HepG2 (cell line): ENCODE data around the gene NPPA. TPM values are rescaled to one million over a fixed set of nuclear protein-coding genes. Genes with fewer than 3 reads are reported as not detected.
"Not testable (repeated sequence)": the region's sequence is repeated elsewhere in the genome, so short reads cannot be mapped to it uniquely, and the experiment has no call there.

Experiments used
- ATAC-seq: fragments of 200-7000 bp; cut with Tn5 transposase; 3 replicates; pipeline ENCODE4 v1.9.1; 2020; ENCODE audit warnings: mild to moderate bottlenecking, moderate library complexity
- BruUV-seq: library from RNA; stranded (reverse); fragments of 400-500 nt; replicated peaks from 2 replicates; lab custom pipeline; 2021; lab: Mats Ljungman, UMichigan
- CTCF ChIA-PET: fragments of 300-600 bp; formaldehyde crosslinking; extraction: SDS; loops from one replicate; lab custom pipeline; 2021; ENCODE audit warnings: low total read pairs, inconsistent platforms, low intra/inter-chr PET ratio; lab: Yijun Ruan, JAX
- POLR2A ChIA-PET: fragments of 350-600 bp; sonication (Branson Sonifier 250); formaldehyde crosslinking; loops from one replicate; lab custom pipeline; 2020; ENCODE audit warnings: antibody characterized with exemption, inconsistent platforms; lab: Yijun Ruan, JAX
- DNase-seq: peaks from one replicate; pipeline ENCODE4 v3.0.0-alpha.2; 2015; ENCODE audit warnings: low spot score
- FAIRE-seq: peaks from 3 replicates; lab custom pipeline; 2011; peaks lifted over from hg19 to GRCh38; lab: Jason Lieb, UNC
- H2AFZ ChIP-seq: one replicate; pipeline ENCODE4 v1.6.1; 2011; ENCODE audit warnings: low read length, inconsistent platforms
- H3K27ac ChIP-seq: fragments of 300-600 bp; 3 replicates; pipeline ENCODE4 v1.8.0; 2011; ENCODE audit warnings: mixed run types, mild to moderate bottlenecking, mixed read lengths, low read length, inconsistent platforms; ENCODE audit not compliant: insufficient read depth; ENCODE audit errors: extremely low read length
- H3K27me3 ChIP-seq, 2 experiments: fragments of 200-600 bp in 1 of 2; 2 replicates in 1 of 2; 3 replicates in 1 of 2; pipeline versions ENCODE4 v1.6.0 to v1.8.0; 2011; ENCODE audit warnings: low read length in 2 of 2, mild to moderate bottlenecking in 2 of 2, moderate library complexity in 2 of 2, inconsistent platforms in 1 of 2; ENCODE audit not compliant: insufficient read depth in 2 of 2, control insufficient read depth in 1 of 2
- H3K36me3 ChIP-seq, 2 experiments: fragments of 200-600 bp in 1 of 2; replicated peaks in 1 of 2; 2 replicates in 1 of 2; 3 replicates in 1 of 2; pipeline versions ENCODE4 v1.5.1 to v1.8.0; 2011; ENCODE audit warnings: low read length in 2 of 2, inconsistent platforms in 1 of 2; ENCODE audit not compliant: insufficient read depth in 2 of 2, control insufficient read depth in 1 of 2
- H3K4me1 ChIP-seq: 2 replicates; pipeline ENCODE4 v1.5.1; 2012; ENCODE audit warnings: low read length, inconsistent platforms; ENCODE audit not compliant: insufficient read depth
- H3K4me2 ChIP-seq: 2 replicates; pipeline ENCODE4 v1.6.0; 2011; ENCODE audit warnings: low read depth, low read length, inconsistent platforms
- H3K4me3 ChIP-seq, 3 experiments: fragments of 200-600 bp in 1 of 3; sonication (generic), shearing (Covaris generic) in 1 of 3; replicated peaks in 1 of 3; 2 replicates each; pipeline ENCODE4 v1.5.1; 2011 to 2016; ENCODE audit warnings: low read length in 3 of 3, inconsistent platforms in 2 of 3, low read depth in 2 of 3, mild to moderate bottlenecking in 2 of 3, control low read depth in 1 of 3, mixed read lengths in 1 of 3; ENCODE audit not compliant: insufficient read depth in 1 of 3
- H3K79me2 ChIP-seq: one replicate; pipeline ENCODE4 v1.6.1; 2011; ENCODE audit warnings: low read length, inconsistent platforms; ENCODE audit not compliant: insufficient read depth
- H3K9ac ChIP-seq: 2 replicates; pipeline ENCODE4 v1.6.0; 2011; ENCODE audit warnings: mild to moderate bottlenecking, low read depth, low read length, inconsistent platforms; ENCODE audit not compliant: insufficient read depth
- H3K9me3 ChIP-seq: 2 replicates; pipeline ENCODE4 v1.5.1; 2012; ENCODE audit warnings: mild to moderate bottlenecking, low read length
- H4K20me1 ChIP-seq: 2 replicates; pipeline ENCODE4 v1.6.0; 2011; ENCODE audit warnings: inconsistent platforms, mild to moderate bottlenecking, low read length, moderate library complexity; ENCODE audit not compliant: insufficient read depth
- EP300 ChIP-seq, 3 experiments: sonication (generic) in 1 of 3; formaldehyde crosslinking in 1 of 3; IDR thresholded peaks; 2 replicates each; pipeline versions ENCODE4 v1.5.1 to v1.6.1; 2011 to 2020; ENCODE audit warnings: low read depth in 2 of 3, low read length in 2 of 3, borderline replicate concordance in 1 of 3, improper control_type of control experiment in 1 of 3, mild to moderate bottlenecking in 1 of 3, missing genetic modification reagents in 1 of 3, moderate library complexity in 1 of 3
- FOXK1 ChIP-seq: sonication (generic); formaldehyde crosslinking; IDR thresholded peaks from 2 replicates; pipeline ENCODE4 v1.4.0; 2020; ENCODE audit warnings: low read depth, missing genetic modification reagents, borderline replicate concordance
- FOXK2 ChIP-seq: fragments of 450-650 bp; IDR thresholded peaks from 2 replicates; pipeline ENCODE4 v1.6.1; 2016
- GATAD2A ChIP-seq: IDR thresholded peaks from 2 replicates; pipeline ENCODE4 v1.6.1; 2016
- HHEX ChIP-seq: IDR thresholded peaks from 2 replicates; pipeline ENCODE4 v1.6.1; 2016; ENCODE audit warnings: control low read depth
- HMG20A ChIP-seq: IDR thresholded peaks from 2 replicates; pipeline ENCODE4 v1.6.1; 2016; ENCODE audit warnings: borderline replicate concordance
- IRF2 ChIP-seq: IDR thresholded peaks from 2 replicates; pipeline ENCODE4 v1.6.1; 2018; ENCODE audit warnings: missing genetic modification reagents, missing compliant biosample characterization
- NR2F2 ChIP-seq: IDR thresholded peaks from 2 replicates; pipeline ENCODE4 v1.6.1; 2012; ENCODE audit warnings: low read depth, inconsistent platforms, borderline replicate concordance
- PCBP2 ChIP-seq: fragments of 200-400 bp; formaldehyde crosslinking; optimal IDR thresholded peaks from 2 replicates; pipeline ENCODE3; 2018; ENCODE audit warnings: low read length, low read depth; ENCODE audit not compliant: poor library complexity, severe bottlenecking
- SKI ChIP-seq: fragments of 450-650 bp; IDR thresholded peaks from one replicate; pipeline ENCODE4 v1.6.1; 2018; ENCODE audit warnings: mild to moderate bottlenecking; ENCODE audit not compliant: partially characterized antibody
- SRF ChIP-seq: IDR thresholded peaks from 2 replicates; pipeline ENCODE4 v1.6.1; 2011; ENCODE audit warnings: mild to moderate bottlenecking, low read depth, low read length, moderate library complexity
- TARDBP ChIP-seq: sonication (generic); formaldehyde crosslinking; IDR thresholded peaks from 2 replicates; pipeline ENCODE4 v1.8.0; 2022; ENCODE audit warnings: mild to moderate bottlenecking, missing genetic modification reagents
- ZFP36L1 ChIP-seq: sonication (generic); formaldehyde crosslinking; IDR thresholded peaks from 2 replicates; pipeline ENCODE4 v1.8.0; 2022; ENCODE audit warnings: mild to moderate bottlenecking, missing genetic modification reagents, moderate library complexity
- ZNF776 ChIP-seq: sonication (generic); formaldehyde crosslinking; IDR thresholded peaks from 2 replicates; pipeline ENCODE4 v1.4.0; 2020; ENCODE audit warnings: mild to moderate bottlenecking, missing genetic modification reagents
- WGBS: methylation state at CpG from one replicate; pipeline ENCODE4 v1.1.6; 2017; ENCODE audit warnings: low lambda C conversion rate; 5-methylcytosine and 5-hydroxymethylcytosine counted together
- in situ Hi-C: cut with HindIII; loops from 2 replicates; pipeline ENCODE4 v1.10.0; 2017; ENCODE audit warnings: low pct_unique_long_range_greater_than_20kb; ENCODE audit not compliant: extremely low pct_ligation_motif_present
- intact Hi-C: fragments of 100-400 bp; cut with micrococcal nuclease; formaldehyde crosslinking; loops from one replicate; pipeline ENCODE4 v1.10.0; 2022; ENCODE audit not compliant: unreplicated experiment
- polyA plus RNA-seq, 8 experiments: library from polyadenylated mRNA; depleted of rRNA in 3 of 8; stranded (reverse) in 7 of 8; unstranded in 1 of 8; fragments of >200 nt; fragmentation: Illumina TruSeq in 4 of 8; extraction: Trizol in 4 of 8; gene quantifications; 2 replicates each; pipeline versions ENCODE4 v1.2.1 to v1.2.3, GENCODE V29; 2011 to 2016; ENCODE audit warnings: low read depth in 4 of 8, missing spikeins in 1 of 8, mixed read lengths in 1 of 8; ENCODE audit not compliant: insufficient read depth in 1 of 8
- total RNA-seq, 5 experiments: library from RNA; depleted of rRNA; stranded (reverse); fragments of >200 nt; fragmentation: Illumina TruSeq; extraction: Trizol; gene quantifications; 2 replicates each; pipeline ENCODE4 v1.2.3, GENCODE V29; 2016; ENCODE audit warnings: low read depth in 1 of 5
- TF ChIP-seq, protein P1 (sequence below): sonication (generic); formaldehyde crosslinking; IDR thresholded peaks from 2 replicates; pipeline ENCODE4 v1.5.0; 2020; ENCODE audit warnings: missing genetic modification reagents, mild to moderate bottlenecking, borderline replicate concordance
- TF ChIP-seq, protein P2 (sequence below): sonication (generic); formaldehyde crosslinking; IDR thresholded peaks from 2 replicates; pipeline ENCODE4 v1.4.0; 2020; ENCODE audit warnings: missing genetic modification reagents

NPPA gene
- total and polyA plus RNA-seq, 2 of the 13 experiments (the other 11 are each of a cell fraction or from before 2014, with no cell fraction given) = not detected

DNA sequence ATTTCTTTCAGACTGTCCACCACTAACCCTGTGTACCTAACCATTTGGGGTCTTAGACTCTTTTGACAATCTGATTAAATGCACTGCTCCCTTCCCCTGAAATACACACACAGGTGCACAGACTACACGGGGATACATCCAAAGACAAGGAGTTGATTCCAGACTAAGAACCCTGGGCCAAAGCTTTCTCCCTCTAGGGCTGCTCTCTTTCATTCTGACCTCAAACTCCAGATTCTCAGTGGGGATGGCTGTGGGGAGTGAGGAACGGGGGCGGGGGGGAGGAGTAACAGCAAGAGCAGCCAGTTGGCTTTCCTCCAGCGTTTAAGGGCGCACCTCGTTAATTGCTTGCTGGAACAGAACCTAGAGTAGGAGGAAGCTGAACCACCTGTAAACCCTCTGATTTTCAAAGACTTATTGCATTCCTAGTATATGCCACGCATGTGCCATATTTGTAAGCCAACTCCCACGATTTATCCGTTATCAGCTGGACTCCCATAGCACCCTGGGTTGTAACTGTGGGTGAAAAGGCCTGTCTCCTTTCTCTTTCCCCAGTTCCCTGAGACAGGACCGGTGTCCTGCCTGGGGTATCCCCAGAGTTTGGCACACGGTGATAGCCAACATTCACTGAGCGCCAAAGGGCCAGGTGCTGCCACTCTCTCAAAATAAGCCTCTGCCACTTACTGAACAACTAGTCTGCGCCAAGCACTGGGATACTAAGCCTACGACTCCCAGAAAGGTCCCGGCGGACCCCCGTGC is 42.7 kb downstream of the NPPA start (continued):
- TF ChIP-seq EP300 (IDR thresholded peaks at IDR 0.05; ENCODE audit: low read depth in 2 of 2, low read length in 2 of 2) (peak in 1 of 2 experiments; percentile 2; a peak in 1 of 4 replicates), EP300 (CRISPR knock-in tag; IDR thresholded peaks at IDR 0.05; ENCODE audit: borderline replicate concordance) (no peak), SRF (no peak), PCBP2 (no peak), ZNF776 (no peak)
- TF ChIP-seq, protein P1, sequence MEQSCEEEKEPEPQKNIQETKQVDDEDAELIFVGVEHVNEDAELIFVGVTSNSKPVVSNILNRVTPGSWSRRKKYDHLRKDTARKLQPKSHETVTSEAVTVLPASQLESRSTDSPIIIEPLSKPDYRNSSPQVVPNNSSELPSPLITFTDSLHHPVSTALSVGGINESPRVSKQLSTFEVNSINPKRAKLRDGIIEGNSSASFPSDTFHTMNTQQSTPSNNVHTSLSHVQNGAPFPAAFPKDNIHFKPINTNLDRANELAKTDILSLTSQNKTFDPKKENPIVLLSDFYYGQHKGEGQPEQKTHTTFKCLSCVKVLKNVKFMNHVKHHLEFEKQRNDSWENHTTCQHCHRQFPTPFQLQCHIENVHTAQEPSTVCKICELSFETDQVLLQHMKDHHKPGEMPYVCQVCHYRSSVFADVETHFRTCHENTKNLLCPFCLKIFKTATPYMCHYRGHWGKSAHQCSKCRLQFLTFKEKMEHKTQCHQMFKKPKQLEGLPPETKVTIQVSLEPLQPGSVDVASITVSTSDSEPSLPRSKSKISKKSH (CRISPR knock-in tag) = no peak

DNA sequence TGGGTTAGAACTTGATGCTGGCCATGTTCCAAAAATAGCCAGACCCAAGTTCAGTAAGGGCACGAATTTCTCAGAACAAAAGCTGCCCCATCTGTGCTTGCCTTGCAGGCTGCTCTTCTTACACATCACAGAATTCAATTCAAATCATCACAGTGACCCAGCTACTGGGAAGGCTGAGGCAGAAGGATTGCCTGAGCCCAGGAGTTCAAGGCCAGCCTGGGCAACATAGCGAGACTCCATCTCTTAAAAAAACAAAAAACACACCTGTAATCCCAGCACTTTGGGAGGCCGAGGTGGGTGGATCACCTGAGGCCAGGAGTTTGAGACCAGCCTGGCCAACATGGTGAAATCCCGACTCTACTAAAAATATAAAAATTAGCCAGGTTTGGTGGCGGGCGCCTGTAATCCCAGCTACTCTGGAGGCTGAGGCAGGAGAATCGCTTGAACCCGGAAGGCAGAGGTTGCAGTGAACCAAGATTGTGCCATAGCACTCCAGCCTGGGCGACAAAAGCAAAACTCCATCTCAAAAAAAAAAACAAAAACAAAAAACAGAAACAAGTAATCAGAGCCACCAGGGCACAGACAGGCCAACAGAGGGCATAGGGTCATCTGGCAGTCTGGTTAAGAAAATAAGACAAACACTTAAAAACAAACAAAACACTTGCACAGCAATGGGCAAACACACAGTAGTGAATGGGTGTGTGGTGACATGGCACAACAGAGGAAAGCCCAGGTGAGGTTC is 43.5 kb downstream of the NPPA start:
- ATAC-seq = peak; percentile 5; the same call in 2 of the 3 replicates
- peak; percentile 75 for TF ChIP-seq SKI
- TF ChIP-seq NR2F2 = 0 out of 2 replicates have a peak, but pooled peaks have one; percentile 55
- TF ChIP-seq FOXK2 = peak; percentile 74; the same call in 1 of the 2 replicates
- peak; percentile 45; the same call in 1 of the 2 replicates for TF ChIP-seq GATAD2A (CRISPR knock-in tag)
- 0 out of 2 replicates have a peak, but pooled peaks have one; percentile 25 for TF ChIP-seq HHEX (CRISPR knock-in tag)
- TF ChIP-seq, protein P2, sequence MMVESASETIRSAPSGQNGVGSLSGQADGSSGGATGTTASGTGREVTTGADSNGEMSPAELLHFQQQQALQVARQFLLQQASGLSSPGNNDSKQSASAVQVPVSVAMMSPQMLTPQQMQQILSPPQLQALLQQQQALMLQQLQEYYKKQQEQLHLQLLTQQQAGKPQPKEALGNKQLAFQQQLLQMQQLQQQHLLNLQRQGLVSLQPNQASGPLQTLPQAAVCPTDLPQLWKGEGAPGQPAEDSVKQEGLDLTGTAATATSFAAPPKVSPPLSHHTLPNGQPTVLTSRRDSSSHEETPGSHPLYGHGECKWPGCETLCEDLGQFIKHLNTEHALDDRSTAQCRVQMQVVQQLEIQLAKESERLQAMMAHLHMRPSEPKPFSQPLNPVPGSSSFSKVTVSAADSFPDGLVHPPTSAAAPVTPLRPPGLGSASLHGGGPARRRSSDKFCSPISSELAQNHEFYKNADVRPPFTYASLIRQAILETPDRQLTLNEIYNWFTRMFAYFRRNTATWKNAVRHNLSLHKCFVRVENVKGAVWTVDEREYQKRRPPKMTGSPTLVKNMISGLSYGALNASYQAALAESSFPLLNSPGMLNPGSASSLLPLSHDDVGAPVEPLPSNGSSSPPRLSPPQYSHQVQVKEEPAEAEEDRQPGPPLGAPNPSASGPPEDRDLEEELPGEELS (CRISPR knock-in tag) = peak; percentile 58
- TF ChIP-seq TARDBP = 0 out of 2 replicates have a peak, but pooled peaks have one; percentile 29
- 0 out of 2 replicates have a peak, but pooled peaks have one; percentile 38 for TF ChIP-seq ZFP36L1 (CRISPR knock-in tag)
- TF ChIP-seq HMG20A (CRISPR knock-in tag) = peak; percentile 25; the same call in 1 of the 2 replicates
- TF ChIP-seq FOXK1 (CRISPR knock-in tag) = peak; percentile 61; the same call in 1 of the 2 replicates
- peak; percentile 12; the same call in 1 of the 2 replicates for TF ChIP-seq IRF2 (CRISPR knock-in tag)

More for the DNA sequence above, 43.5 kb downstream of the NPPA start:
- H4K20me1 ChIP-seq, H3K9me3 ChIP-seq, FAIRE-seq, H3K27me3 ChIP-seq, H2AFZ ChIP-seq, BruUV-seq, CTCF ChIA-PET, in situ Hi-C loops: not testable (repeated sequence)
- peak overlapping the region; percentile 93; the same call in 1 of the 2 replicates for H3K9ac ChIP-seq
- POLR2A ChIA-PET = interaction anchor here (0.8 to 3.2 kb wide), 9 partner anchors 11 to 176 kb away, joined by 3 to 29 read pairs (median 3); partner anchors contain the start of genes FBXO2 and MFN2
- 26% methylated on average over 9 of the region's 9 CpGs for WGBS
- intact Hi-C loops = loop anchor here (1.0 to 5.0 kb wide), 2 partner anchors 19 to 152 kb away; partner anchors contain the start of genes FBXO2 and FBXO44
- H3K4me1 ChIP-seq = peaks cover 56% of the 10 kb centered on the region
- peaks cover 34% of the 10 kb centered on the region for H3K79me2 ChIP-seq
- DNase-seq = peak; percentile 63
- peaks cover 2 to 25% of the 10 kb centered on the region in 2 experiments for H3K36me3 ChIP-seq
- peak overlapping the region; percentile 94 for H3K27ac ChIP-seq
- H3K4me2 ChIP-seq = peak overlapping the region; percentile 97
- peak overlapping the region; percentile 53 to 88 (median 86); a peak in 4 of 6 replicates for H3K4me3 ChIP-seq
